ENCODE measurements around the gene CCDC51.
"Not testable (repeated sequence)": the region's sequence is repeated elsewhere in the genome, so short reads cannot be mapped to it uniquely, and the experiment has no call there.

CCDC51 gene

GRCh38 chr3:48439820-48440589, at the start of gene CCDC51, which contains the start of gene TMA7:
TSS of gene CCDC51 (minus strand) at chr3:48440119. CDS start at chr3:48435128, 4,991 bp downstream.
TSS of gene TMA7 (plus strand) at chr3:48440257. CDS start at chr3:48440297, 40 bp downstream.
- DNase-seq: peak; percentile 81

- no peak for DNase-seq
Observed at GRCh38 chr3:48486952-48487351, 47.0 kb upstream of the CCDC51 start.

- DNase-seq: not testable (repeated sequence)
Observed at GRCh38 chr3:48482822-48483221, 42.9 kb upstream of the CCDC51 start.

- not testable (repeated sequence) for DNase-seq
Observed at GRCh38 chr3:48480891-48481290, 41.0 kb upstream of the CCDC51 start.

- no peak for DNase-seq
Observed at GRCh38 chr3:48478626-48479555, 39.0 kb upstream of the CCDC51 start.

- DNase-seq: no peak
Observed at GRCh38 chr3:48477959-48478520, 38.1 kb upstream of the CCDC51 start.

- DNase-seq: no peak
Observed at GRCh38 chr3:48476426-48477053, 36.6 kb upstream of the CCDC51 start.

- no peak for DNase-seq
Observed at GRCh38 chr3:48475188-48475587, 35.3 kb upstream of the CCDC51 start.

- no peak for DNase-seq
Observed at GRCh38 chr3:48474619-48475018, 34.7 kb upstream of the CCDC51 start.

- not testable (repeated sequence) for DNase-seq
Observed at GRCh38 chr3:48474031-48474430, 34.1 kb upstream of the CCDC51 start.

- no peak for DNase-seq
Observed at GRCh38 chr3:48473617-48473952, 33.7 kb upstream of the CCDC51 start.

- peak; percentile 66 for DNase-seq
Observed at GRCh38 chr3:48472923-48473616, 33.2 kb upstream of the CCDC51 start.

- no peak for DNase-seq
Observed at GRCh38 chr3:48472673-48472922, 32.7 kb upstream of the CCDC51 start.

GRCh38 chr3:48470286-48470685, 30.4 kb upstream of the CCDC51 start:
- no peak for DNase-seq

- DNase-seq: no peak
Observed at GRCh38 chr3:48469046-48469915, 29.4 kb upstream of the CCDC51 start.

GRCh38 chr3:48468329-48468731, 28.4 kb upstream of the CCDC51 start:
- DNase-seq: no peak

GRCh38 chr3:48467473-48468267, 27.8 kb upstream of the CCDC51 start:
- DNase-seq: no peak

GRCh38 chr3:48467110-48467454, 27.2 kb upstream of the CCDC51 start:
- DNase-seq: no peak

- no peak for DNase-seq
Observed at GRCh38 chr3:48466386-48467109, 26.6 kb upstream of the CCDC51 start.
